GM21381 (cell line): ENCODE measurements around the gene IMMP2L.

Experiments used
- ATAC-seq: cut with Tn5 transposase; IDR thresholded peaks from one replicate; pipeline ENCODE4 v1.9.1; 2021; ENCODE audit warnings: mild to moderate bottlenecking, moderate library complexity; ENCODE audit not compliant: unreplicated experiment

IMMP2L gene

DNA sequence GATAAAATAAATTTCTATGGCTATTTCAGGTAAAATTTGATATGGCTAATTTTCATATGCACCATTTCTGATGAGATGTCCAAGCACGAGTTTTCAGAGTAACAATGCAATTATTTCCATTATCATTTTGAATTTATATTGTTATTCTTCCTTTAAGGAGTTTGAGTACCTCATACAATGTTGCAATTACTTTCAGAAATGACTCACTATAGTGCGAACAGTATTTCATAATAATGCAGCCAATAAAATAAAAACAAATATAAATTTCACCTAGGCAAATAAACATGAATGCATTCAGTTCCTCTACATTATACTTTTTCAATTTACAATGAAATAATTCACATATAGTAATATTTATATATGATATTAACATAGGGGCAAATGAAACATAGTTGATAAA is 550.1 kb downstream of the IMMP2L start:
- ATAC-seq, result no peak

DNA sequence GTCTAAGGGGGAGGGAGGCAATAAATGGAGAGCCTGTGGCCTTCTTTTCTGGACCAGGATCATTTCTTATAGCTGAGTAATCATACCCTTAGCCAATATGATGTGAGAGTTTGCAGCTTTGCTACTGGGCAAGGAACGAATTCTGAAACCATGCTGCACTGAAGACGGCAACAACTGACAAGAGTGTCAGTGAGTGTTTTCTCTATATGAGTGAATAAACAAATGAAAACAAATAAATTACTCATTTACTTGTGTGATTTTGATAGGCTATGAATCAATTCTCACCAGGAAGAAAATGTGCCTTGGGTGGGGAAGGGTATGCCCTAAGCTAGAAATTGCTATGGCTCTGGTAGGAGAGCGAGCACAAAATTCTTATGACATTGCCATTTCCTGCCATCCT is 550.8 kb downstream of the IMMP2L start:
- no peak for ATAC-seq

GRCh38 chr7:111010798-111011197 is 551.5 kb downstream of the IMMP2L start:
- no peak for ATAC-seq

DNA sequence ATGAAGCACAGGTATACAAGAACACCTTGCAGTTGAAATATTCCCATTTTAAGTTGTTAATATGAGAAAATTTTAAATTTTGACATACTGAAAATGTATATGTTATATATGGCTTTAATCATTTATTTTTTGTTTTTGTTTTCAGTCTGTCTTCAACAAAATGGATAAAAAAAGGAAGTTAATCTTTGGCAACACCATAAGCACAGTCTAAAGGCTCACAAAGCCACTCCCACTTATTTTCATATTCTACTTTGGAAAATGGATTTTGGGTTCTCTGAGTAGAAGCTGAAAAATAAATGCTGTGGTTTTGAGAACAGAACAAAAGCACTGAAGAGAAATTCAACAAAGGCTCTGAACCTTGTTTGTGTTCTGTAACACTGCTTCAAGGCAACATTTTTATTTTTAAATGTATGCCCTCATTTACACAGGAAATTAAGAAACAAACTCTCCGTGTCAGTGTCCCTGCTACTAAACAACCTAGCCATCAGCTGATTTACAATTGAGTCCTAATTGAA is 552.7 kb downstream of the IMMP2L start:
- no peak for ATAC-seq

DNA sequence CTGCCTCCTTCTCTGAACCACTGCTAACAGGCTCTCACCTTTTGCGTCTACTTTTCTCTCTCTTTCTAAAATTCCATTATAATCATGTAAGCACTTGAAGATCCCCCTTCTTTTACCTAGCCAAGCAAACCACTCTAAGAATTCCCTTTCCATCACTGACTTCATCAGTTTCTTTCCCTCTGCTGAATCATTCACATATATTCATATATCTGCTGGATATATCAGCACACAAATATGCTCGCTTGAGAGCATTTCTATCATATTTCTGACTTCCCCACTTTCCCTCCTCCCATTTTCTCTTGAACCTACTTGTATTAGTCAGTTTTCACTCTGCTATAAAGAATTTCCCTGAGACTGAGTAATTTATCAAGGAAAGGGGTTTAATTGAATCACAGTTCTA is 555.6 kb downstream of the IMMP2L start:
- ATAC-seq, result no peak

- ATAC-seq, result no peak
Observed at GRCh38 chr7:111006040-111006439, 556.3 kb downstream of the IMMP2L start.

- ATAC-seq, result no peak
Observed at GRCh38 chr7:111005445-111005844, 556.8 kb downstream of the IMMP2L start.

DNA sequence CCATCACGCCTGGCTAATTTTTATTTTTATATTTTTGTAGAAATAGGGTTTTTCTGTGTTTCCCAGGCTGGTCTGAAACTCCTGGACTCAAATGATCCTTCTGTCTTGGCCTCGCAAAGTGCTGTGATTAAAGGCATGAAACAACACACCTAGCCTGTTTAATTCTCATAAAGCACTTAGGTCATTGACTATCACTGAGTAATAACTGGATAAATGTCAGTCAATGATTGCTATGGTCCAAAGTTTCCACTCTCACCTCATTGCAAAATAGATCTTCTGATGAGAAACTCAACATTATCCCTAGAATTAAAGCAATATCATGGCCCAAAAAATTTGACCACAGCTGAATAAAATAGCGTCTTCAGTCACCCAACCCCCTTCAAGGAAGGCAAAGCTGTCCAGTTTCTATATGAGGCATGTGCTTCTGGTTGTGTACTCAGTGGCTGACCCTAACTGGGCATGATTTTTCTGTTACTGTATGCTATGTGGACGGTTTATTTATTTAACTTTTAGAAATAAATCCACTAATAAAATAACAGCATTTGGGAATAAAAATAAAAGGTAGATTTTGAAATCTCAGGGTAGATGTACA is 557.9 kb downstream of the IMMP2L start:
- ATAC-seq, result no peak

GRCh38 chr7:111003883-111004282 is 558.4 kb downstream of the IMMP2L start:
- ATAC-seq, result no peak

DNA sequence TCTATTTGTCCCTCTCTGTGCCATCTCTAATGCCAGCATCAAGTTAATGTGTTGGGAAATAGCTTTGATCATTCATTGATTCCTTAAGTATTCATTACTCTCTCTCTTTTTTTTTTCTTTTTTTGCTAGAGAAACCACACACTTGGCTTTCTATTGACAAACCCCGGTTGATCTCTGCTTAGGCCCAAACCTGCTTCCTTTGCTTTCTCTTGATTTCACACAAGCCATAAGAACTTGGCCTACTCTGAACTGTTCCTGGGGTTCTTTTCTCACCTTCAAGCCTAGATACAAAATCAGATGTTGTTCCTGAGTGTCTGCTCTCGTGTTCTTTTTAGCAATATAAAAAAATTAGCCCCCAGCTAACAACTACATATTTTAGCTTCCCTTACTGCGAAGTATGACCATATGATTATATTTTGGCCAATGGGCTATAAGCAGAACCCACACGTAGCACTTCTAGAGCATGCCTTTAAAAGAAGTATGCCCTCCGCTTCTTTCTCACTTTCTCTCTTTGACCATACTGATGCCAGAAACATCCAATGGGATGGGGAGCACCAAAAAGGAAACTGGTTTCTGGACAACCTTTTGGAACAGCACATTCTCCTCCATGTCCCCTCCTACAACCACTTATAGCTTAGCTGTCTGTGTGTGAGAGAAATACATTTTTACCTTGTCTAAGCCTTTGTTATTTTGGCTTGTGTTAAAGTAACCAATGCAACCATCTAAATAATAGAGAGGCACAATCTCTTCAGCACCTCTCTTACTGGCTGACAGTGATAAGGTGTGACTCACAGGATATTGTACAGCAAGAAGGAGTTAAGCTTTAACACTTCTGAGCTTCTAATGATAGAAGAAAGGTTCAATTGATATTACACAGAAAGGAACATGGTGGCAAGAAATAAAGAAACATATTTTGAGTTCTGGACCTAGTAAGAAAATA is 568.0 kb downstream of the IMMP2L start:
- no peak for ATAC-seq

- ATAC-seq, result no peak
Observed at GRCh38 chr7:110988890-110989501, 573.3 kb downstream of the IMMP2L start.

DNA sequence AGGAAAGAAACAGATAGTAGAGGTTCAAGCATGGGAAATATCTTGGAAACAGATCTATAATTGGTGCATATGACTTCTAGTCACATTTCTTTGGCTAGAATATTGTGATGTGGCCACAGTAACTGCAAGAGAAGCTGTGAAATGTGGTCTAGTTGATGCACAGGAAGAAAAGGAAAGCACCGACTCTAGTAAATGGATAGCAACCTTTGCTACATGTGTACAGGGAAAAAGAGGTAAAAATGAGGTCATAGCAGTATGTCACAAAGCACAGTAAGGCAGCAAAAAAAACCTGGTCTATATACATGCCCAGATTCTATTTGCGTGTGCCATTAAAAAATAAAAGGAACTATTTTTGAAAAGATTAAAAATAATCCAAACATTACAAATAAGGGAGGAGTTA is 573.9 kb downstream of the IMMP2L start:
- ATAC-seq, result no peak

GRCh38 chr7:110987127-110987693 is 575.1 kb downstream of the IMMP2L start:
- ATAC-seq, result no peak

DNA sequence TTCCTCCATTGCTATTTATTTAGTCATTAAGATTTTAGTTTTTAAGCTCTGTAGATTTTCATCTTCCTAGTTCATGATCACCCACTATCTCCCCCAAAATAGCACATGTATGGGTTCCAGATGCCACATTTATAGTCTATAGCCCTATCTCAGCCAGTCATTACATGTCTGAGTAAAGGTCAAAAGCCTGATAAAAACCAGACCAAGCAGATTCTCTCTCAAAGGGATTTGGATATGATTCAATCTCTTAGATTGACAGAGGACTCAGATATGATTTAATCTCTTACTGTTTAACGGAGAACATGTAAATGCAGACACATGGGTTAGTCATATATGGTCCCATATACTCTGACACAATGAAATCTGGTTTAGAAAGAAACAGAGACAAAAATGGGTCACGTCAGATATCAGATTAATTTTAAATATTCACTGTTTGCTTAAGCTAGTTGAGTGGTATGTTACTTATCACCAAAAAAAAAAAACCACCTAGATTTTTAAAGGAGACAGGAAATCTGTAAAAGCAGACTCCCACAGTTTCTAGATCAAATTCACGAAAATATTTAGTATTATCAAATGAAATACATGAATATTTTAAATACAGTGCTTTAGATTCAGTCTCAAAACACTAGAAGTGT is 578.4 kb downstream of the IMMP2L start:
- ATAC-seq, result no peak

DNA sequence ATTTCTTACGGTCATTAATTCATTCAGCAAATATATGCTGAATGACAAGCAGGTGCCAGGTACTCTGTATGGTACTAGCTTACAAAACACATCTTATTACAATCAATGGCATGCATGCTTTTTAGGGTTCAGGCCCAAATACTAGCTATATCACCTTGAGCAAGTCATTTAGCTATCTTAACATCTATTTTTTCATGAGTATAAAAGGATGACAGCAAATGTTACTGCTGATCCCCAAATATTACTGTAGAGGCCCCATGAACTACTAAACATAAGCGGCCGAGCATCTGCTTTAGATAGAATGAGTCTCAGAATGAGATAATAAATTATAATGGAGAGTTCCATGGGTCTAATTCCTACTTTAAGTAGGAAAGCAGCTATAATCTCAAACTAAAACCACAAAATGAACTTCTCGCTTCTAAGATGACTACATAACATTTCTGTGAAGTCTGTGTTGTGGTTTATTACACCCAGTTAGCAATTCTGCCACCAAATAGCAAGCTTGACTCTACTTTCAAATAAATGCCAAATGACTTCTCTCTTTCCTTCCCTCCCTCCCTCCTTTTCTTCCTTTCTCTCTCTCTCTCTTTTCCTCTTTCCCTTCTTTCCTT is 585.1 kb downstream of the IMMP2L start:
- ATAC-seq, result no peak

GRCh38 chr7:110975486-110975885 is 586.8 kb downstream of the IMMP2L start:
- ATAC-seq, result no peak

GRCh38 chr7:110974441-110974840 is 587.9 kb downstream of the IMMP2L start:
- ATAC-seq, result no peak

DNA sequence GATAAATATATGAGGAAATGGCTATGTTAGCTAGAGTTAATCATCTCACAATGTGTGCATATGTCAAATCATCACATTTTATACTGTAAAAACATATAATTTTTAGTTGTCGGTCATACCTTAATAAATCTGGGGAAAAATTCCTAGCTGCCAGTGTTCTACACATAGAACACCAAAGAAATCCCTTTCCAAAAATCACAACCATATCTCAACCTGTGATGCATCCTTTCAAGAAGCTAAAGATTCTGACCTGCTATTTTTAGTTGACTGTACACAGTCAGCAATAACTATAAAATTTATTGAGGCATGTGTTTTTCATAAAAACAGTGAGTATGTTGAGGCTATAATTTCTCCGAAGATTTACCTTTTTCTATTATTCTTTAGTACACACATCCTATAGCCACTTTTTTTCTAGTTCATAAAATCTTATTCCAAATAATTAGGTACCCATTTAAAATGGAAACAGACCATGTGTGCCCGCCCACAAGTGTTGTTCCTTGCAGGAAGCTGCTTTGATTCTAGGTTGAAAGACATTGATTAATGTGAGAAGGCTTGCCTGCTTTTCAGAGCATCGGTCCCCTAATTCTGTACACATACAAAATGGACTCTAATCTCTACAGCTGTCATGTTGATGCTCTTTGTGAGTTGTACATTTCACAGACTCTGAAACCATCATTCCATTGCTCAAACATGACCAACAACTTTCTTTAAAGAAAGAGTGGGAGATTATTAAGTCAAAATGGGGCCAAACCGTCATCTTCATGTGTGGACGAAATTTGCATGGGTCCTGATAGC is 588.9 kb downstream of the IMMP2L start:
- ATAC-seq, result no peak

DNA sequence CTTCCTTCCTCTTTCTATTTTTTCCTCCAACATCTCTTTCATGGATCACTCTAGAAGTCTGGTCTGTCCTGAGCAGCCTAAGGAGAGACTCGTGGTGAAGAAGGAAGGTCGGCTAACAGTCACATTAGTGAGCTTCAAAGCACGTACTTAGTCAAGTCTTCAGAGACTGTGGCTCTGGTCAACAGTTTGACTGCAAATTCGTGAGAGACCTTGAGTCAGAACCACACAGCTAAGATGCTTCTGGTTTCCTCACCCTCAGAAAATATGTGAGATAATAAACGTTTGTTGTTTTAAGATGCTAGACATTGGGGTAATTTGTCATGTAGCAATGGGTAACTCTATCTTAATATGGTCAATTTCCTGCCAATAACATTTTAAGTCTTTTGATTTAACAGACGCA is 597.5 kb downstream of the IMMP2L start:
- no peak for ATAC-seq

GRCh38 chr7:110962826-110963225 is 599.5 kb downstream of the IMMP2L start:
- no peak for ATAC-seq
